ENCODE measurements around the gene AUTS2.

AUTS2 gene

DNA sequence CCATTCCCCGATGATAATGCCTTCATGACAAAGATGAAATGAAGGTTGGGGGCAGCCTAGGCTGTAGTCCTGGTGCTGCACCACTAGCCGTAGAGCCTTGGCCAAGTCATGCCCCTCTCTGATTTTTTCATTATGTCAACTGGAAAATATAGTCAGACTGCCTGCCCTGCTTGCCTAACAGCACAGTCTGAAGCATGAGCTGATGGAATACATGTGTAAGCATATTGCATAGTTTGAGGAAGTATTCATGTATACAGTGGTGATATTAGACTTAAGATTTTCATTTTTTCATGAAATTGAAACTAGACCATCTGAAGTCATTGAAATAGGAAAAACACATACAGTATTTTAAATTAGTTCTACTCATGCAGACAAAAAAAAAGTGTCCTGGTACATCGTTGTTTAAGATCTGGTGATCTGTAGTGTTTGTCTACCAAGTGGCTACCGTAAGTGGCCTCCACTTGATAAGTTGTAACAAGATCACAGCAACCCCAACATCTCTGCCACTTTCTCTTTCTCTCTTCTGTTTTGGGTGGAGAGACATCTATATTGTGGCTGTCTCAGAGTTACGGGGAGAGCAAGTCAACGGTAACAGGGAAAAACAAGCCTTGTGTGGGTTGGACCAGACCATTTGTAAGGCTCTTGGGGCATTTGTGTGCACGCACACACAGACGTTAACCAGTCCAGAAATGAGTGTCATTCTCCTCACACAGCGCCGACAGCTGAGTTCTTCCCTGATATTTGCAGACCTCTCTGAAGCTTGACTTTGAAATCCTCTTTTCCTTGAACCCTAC lies 817.1 kb downstream of the AUTS2 start:
- DNase-seq: no peak

DNA sequence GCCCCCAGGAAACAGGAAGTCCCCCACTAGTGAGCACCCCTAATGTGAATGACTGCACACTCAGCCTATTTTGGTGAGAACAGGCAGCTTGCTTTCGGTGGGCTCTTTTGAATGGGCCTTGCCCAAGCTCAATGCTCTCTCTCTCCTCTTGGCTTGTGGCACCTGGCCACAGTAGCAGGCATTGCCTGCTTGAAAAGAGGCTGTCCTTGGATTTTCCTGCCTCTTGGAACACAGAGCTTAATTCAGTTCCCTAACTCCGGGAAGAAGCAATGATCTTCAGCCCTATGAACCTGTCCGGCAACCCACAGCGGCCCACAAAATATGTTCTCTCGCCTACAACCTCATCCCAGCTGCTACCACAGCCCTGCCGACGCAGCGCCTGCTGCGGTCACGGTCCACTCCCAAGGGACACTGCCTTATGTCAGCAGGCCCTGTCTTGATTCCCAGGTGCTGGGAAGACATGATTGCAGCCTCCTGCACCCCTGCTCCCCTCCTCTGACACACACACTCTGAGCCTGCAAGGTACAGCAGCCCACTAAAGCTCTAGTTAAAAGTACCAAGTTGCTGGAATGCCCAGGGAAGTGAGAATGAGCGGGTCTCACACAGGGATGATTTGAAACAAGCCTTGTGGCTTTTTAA lies 818.2 kb downstream of the AUTS2 start:
- DNase-seq: no peak

DNA sequence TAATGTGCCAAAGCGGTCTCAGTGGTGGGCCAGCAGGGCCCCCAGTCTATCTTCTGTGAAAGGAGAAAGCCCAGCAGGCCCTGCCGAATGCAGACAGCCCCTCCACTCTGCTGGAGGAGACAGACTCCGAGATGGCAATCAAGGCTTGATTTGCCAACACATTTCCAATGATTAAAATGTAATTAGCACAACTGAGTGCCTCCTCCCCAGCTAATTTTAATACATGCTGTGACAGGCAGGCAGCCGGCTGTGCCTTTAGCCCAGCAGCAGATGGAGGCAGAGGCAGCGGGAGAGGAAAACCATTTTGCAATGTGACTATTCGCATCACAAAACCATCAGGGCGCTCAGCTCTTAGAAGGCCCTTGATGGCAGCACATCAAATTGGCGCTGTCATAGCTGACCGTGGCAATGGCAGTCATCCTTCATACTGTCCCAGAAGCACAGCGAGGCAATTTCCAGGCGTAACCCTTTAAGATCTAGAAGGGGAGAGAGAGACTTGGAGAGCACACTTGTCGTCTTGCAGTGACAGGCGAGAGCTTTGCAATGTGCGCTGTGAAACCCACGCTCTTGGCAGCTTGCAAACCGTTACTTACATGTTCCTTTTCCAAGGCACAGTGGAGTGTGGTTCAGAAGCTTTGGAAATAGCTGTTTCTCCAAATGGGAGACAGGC lies 818.8 kb downstream of the AUTS2 start:
- DNase-seq: no peak

DNA sequence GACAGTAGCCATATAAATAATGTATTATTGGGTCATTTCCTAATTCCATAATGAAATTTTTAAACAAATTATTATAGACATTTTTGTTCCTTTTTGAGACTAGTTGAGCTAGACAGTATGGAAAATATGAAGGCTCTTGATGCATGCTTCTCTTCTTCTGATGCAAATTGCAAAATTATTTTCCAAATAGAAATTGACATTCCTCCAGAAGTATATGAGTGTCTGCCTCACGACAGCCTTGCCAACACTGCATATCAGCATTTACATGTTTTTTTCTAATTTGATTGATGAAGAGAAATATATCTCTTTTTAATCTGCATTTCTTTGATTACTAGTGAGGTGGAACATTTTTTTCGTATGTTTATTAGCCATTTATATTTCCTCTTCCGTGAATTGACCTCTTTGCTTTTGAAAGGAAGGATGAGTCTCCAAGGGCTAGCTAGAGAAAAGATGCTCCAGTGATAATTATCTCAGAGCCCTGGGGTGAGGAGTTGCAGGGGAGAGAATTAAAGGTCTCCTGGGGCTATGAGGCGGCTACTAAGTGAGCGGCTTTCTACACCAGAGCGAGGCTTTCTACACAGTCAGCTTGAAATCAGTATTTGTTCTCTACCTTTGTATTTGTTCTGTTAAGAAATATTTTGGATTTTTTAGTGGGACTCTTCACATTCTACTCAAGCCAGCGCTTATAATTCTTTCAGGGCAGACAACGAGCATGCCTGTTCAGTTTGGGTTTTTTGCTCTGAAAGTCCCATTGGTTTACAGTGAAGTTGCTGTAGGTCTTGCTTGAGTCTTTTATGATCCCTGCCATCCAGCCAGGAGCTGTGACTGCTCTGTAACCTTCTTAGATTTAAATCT lies 821.5 kb downstream of the AUTS2 start:
- no peak for DNase-seq

DNA sequence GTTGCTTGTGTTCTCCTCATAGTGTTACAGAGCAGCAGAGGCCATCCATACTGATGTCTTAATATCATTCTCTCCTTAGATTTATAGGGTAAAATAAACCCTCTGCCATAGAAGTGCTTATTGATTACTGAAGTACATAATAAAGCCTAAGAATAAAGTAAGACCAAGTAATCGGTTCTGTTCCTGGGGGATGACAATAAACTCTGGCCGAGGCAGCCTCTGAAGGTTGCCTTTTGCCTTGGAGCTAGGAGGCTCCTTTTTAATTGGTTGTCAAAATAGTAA lies 822.0 kb downstream of the AUTS2 start:
- DNase-seq: no peak

DNA sequence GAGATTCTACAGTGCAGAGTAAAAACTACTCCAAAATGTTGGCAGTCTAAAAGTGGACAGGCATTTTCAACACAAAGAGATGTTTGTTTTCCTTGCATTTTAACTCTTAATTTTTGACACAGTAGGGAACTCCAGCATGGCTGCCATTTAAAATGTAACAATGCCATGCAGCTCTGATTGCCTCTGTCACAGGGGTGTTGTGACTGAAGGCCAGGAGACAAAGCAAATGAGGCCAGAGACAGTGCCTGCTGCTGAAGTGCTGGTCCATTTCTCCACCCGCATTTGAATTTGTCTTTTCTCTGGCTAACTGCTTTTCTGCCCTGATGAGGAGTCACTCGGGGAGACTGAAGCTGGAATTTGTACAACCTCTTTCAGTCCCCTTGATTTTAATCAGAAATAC lies 823.0 kb downstream of the AUTS2 start:
- DNase-seq: no peak

DNA sequence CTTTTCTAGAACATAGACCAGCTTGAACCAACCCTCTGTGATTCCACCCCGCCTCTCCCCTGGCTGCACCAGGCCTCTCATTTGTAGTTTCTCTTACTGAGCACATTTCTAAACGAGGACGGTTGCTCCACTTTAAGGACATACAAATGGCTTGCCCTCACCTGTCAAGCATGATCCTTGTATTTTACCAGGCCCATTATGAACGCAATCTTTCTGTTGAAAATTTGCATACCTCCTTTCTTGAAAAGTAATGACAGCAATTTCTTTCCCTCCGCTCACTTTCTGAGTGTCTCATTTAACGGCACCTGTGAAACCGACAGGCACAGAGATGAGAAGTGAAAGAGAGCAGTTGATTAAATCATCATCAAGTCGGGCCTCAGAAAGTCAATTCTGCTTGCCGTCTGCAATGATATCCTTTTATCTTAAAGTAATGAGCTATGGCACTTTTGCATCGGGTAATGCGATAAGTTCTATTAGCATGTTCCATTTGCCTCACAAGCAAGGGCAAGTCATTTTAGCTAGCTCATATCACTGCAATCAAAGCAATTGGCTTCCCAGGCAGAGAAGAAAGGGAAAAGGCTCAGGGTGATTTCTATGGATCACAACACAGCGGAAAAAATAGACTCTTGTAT lies 828.1 kb downstream of the AUTS2 start:
- no peak for DNase-seq

DNA sequence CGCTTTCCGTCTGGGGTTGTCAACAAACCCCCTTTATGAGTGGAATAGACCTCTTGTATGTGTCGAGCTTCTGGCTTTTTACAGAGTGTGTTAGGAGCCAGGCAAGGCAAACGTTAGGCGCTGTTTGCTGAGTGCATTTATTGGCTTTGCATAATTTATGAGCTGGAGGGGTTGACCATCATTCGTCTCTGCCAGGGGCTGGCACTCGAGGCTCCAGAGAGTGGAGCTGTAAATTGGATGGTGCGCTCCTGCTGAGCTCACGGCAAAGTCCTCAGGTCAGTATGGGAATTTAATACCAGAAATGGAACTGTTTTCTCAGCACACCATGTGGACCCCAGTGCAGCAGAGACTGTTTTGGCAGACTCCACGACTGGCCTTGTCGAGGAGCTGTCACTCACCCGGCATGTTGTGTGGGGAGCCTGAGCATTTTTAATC lies 834.3 kb downstream of the AUTS2 start:
- DNase-seq: no peak

DNA sequence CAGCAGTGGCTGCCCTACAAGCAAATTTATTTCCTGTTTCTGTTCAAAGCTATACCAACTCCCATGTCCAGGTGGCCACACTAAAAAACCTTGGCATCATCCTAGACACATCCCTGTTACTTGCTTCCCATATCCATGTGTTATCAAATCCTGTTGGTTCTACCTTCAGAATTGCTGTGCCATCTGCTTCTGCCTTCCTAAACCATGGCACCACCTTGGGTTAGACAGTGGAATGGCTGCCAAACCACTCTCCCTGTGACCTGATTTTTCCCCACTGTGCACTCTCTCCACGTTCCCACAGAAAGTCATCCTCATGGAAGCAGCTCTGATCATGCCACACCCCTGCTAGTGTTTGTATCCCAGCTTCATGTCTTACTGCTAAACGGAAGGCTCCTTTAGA lies 836.1 kb downstream of the AUTS2 start:
- DNase-seq: no peak

DNA sequence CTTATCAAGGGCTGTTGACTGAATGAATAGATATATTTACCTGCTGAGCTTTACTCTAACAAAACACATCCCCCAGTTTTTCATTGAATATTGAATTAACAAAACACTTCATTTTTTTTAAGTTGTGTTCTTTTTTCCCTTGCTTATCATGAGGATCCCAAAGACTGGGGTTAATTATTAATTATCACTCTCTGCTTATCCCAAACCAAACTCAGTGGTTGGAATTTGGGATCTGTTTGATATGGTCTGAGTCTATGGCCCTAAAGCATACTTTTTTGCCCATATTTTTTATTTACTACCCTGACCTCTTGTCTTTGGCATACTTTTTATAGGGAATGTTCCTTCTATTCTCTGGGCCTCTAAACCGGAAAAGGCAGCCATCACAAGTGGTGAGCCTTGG lies 836.5 kb downstream of the AUTS2 start:
- no peak for DNase-seq

DNA sequence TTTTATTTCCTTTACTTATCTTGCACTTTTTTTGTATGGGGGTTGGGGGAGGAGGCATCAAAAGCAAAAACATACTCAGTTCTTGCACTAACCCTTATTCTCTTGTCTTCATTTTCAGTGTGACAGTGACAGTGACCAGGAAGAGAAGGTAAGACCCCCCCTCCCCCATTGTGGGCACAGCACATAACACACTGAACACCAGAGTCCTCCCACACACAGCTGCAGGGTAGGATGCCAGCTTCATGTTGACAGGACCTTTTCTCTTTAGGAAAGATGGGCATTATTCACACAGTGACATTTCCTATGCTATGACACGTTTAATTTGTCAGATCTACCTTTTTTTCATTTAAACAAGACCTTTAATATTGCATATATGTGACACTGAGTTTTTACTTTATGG lies 837.4 kb downstream of the AUTS2 start:
- no peak for DNase-seq

DNA sequence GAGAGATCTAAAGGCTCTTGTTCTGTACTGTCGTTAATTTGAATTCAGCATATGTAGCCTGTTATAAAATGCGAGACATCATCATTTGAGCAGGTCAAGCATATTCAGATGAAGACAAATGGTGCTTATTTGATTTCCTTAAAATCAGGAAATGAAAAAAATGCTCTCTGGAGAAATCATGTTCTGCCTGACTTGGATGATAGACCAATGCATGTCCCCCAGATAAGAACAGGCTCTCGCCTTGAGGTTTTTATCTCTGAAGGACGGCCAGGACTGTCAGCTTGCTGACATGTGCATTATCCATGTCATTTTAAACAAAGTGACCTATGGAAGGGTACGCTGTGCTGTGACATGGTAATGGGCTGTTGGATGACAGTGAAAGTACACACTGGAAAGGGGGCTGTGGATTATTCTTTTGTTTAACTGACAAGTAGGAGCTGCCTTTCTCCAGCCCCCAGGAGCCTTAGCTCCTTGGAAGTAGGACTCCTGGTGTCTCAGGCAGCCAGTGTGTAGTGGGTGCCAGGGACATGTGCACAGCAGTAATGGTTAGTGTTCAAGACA lies 838.6 kb downstream of the AUTS2 start:
- DNase-seq: no peak

DNA sequence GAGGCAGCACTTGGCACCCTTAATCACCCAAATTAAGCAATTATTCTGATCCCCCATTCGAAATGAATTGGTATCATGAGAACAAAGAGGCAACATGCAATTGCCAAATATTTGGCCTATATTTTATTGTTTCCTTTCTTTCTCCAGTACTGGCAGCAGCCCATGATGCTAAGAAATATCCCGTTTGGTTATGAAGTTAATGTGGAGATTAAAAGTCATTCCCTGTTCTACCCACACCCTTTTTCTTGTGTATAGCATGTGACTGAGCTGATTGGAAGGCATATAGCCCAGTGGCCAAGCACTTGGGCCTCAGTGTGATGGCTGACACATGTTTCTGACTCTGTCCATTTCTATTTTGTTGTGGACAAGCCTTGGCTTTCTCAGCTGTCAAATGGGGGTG lies 841.4 kb downstream of the AUTS2 start:
- DNase-seq: no peak

DNA sequence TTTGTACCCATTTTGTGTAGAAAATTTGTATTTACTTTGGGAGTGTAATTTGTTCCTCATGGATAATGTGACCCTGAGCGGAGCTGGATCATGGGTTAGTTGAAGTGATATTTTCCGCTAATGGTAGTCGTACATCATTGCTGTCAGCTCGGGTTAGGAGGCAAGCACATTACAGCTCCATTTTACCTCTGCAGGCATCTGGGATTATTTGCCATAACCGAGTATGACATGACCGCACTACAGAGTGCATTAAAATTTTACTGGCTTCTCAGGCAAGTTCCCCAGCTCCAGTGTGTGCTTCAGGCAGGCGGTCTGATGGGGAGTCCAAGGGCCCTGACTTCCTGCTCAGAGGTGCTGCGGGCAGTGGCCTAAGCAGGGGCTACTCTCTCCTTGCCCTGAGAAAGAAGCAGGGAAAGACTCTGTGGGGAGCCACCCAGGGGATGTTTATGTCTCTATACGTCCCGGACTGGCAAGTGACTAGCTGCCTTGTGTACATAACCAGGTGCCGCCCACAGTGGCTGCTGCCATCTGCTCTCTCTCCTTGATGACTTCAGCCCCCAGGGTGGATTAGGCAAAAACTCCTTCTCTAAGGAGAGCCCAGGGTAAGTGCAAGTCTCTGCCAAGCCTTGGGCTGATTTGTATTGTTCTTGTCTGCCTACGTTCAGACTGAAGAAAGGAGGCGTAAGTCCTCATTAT lies 848.3 kb downstream of the AUTS2 start:
- no peak for DNase-seq

DNA sequence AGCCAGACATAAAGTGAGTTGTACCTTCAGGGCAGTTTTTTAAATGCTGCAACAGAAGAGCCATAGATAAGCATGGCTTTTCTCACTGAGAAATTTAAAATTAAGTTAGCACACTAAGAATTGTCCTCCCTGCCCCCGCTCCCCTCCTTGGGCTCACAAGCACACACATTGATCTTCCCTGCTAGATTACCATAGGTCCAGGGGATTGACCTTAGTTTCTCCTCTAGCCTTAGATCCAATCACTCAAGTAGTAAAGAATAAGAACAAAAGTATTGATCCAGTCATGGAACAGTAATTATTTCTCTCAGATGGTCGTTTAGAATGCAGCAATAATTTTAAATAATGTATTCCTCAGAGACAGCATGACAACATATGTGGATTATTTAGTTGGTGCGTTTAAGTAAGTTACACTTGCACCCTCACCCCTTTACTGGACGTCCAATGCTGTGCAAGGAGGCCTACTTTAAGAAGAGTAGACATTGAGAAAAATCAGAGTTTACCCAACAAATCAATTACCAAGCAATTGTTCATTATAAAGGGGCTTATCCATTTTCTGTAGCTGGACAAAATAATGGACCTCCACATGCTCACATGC lies 850.1 kb downstream of the AUTS2 start:
- DNase-seq: no peak

DNA sequence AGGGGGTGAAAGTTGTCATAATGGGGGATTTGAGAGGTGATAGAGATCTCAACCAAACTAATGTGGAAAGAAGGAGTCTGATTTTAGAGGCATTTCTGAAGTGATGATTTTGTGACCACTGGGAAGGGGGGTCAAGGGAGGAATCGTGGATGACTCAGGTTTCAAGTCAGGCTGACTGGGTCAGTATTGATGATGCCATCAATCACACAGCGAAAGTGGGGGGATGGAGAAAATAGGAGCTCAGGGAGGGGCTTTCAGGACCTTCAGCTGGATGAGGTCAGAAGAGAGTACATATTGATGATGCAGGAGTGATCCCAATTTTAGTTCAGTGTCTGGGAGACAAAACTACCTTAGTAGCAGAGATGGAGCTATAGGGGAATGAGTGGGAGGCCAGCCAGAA lies 852.5 kb downstream of the AUTS2 start:
- DNase-seq: no peak

DNA sequence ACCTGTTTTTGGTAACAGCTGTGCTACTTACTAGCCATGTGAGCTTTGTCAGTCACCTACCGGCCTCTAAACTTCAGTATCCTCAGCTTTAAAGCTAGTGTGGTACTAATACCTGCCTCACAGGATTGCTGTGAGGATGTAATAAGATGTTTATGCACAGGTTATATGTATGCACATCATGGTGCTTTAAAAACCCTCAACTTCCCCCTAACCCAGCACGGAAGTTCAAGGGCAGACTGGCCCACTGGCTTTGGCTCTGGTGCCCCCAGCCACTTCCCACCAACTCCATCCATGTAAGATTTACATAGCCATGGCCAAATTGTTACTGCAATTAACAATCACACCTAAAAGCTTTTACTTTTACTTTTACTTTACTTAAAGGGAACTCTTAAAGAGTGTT lies 857.6 kb downstream of the AUTS2 start:
- DNase-seq: no peak

DNA sequence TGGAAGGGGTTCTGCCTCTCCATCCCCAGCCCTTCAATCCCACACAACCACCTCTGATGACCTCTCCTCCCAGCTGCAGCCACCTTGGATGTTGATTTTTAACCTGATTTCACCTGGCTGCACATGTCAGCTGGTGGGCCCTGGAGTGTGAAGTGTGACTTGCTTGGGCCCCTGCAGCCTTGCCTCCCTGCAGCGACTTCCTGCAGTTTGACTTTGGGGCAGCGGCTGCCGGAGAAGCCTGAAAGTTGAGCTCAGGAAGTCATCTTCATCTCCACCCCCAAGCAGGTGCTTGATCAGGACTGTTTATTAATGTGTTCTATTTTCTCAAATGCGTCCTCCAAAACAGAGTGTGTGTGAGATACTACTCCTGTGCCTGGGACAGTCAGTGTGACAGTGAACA lies 858.4 kb downstream of the AUTS2 start:
- no peak for DNase-seq

DNA sequence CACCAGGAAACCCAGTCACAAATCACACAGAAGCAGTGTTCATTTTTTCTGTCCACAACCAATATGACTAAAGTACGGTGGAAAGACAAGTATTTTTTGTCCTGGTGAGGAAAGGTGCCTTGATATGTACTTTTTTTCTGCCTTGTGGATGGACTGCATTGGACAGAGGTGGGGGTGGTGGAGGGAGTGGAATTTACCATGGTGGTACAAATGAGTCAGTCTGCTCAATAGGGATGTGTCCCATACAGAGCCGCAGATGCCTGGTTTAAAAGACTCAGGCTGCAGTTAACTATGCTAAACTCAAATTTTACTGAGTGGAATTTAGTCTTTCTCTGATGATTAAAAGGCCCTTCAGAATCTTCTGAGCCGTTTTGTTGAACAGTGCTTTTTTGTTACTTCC lies 859.2 kb downstream of the AUTS2 start:
- no peak for DNase-seq

DNA sequence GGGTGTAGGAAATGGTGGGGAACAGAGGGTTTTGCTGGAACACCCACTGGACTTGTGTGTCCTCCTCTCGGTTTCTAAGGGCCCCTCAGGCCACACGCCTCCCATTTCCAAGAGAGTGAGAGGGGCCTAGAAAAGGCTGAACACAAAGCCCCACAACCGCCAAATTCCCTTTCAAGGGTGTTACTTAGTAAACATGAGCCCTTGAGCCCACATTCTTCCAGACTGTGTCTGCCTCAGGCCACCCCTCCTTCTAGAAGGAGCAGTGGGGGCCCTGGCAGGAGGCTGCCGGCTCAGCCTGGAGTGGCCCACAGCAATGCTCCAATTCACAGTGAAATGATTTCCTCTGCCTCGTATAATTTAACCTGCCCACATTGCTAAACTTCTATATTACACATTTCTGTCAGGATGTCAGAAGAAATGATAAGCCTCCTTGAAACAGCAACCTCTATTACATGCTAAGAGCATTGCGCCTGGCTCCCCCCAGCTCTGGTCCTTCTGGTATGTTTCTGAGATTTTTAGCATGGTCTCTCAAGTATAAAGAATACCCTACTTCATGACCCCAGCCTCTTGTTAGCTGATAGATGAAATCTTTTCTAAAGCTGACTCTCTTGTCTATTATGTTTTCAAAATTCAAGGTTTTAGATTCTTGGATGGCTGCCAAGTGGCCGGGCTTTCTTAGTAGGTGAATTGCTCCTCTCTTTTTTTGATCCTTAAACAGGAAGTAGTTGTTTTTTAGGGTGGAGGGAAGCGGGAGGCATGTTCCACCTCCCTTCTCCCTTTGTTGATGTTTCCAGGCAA lies 859.8 kb downstream of the AUTS2 start:
- no peak for DNase-seq

DNA sequence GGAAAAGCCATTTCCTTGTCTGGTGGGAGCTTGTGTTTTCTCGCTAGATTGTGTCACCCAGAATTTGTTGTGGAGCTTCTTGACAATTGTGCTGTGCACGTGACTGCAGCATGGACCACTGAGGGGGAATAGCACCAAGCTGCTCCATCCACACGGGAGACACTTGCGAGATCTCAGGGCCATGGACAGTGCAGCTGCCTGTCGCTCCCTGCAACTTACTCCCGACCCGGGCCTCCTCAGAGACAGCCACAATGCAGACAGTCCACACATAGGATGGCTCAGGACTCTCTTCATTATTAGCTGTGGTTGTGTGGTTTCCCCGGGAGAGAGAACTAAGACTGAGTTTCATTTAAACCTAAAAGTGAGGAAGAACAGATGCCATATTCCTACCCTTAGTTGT lies 860.5 kb downstream of the AUTS2 start:
- DNase-seq: no peak

All from CD4-positive, alpha-beta T cell treated with Interleukin-10 for 1 hour (primary cell).